GM19035 (cell line): Measurements from ENCODE around the gene SLC38A5.
"Not testable (repeated sequence)": the region's sequence is repeated elsewhere in the genome, so short reads cannot be mapped to it uniquely, and the experiment has no call there.

Experiments used
- ATAC-seq: cut with Tn5 transposase; IDR thresholded peaks from one replicate; pipeline ENCODE4 v1.9.1; 2021; ENCODE audit not compliant: unreplicated experiment

SLC38A5 gene

DNA sequence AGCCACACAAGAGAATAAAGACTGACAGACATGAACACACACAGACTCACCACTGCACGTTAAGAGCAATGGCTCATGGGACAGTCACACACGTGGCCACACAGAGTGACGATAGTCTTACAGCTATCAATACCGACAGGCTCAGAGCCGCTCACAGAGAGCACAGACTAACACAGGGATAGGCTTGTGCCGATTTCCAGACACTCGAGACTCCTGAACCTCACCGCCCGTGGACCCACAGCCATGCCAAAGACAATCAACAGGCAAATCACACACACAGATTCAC is 716 bp upstream of the SLC38A5 start:
- no peak for ATAC-seq

DNA sequence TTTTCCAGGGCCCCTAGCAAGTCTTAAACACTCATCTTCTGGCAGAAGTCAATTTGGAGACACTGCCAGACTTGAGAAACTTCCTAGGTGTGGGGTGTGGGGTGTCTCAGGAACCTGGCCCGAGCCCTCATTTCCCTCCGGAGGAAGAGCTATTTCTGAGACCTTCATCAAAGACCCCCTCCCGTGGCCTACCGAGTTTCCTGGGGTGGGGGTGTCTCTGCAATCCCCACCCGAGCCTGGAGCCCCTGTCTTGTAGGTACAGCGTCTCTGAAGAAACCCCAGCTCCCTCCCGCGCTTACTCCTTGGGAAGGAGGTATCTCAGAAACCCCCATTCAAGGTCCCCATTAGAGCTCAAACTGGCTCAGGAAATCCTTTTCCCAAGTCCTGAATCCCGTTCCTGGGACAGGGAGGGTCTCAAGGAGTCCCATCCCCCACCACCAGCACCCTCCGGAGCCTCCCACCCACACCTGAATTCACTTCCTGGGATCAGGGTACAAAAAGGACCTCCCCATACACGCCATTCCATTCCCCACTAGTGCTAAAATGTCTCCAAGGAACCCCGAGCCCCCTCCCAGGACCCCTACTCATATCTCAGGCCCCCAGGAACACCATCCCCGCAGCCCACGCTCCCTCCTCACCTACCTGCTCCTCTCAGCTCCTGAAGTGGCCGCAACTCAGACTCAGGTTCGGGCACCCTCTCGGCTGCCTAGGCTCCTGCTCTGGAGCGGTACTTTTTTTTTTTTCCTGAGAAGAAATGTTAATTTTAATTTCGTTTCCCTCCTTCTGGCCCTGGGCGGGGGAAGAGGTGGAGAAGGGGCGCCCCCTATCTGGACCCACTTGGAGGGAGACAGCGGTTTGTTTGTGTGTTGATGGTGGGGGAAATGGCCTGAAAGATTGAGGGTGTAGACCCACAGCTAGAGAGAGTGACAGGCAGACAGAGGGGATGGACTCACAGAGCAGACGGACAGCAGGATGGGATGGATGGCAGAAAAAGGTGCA is 1.1 kb downstream of the SLC38A5 start:
- no peak for ATAC-seq

DNA sequence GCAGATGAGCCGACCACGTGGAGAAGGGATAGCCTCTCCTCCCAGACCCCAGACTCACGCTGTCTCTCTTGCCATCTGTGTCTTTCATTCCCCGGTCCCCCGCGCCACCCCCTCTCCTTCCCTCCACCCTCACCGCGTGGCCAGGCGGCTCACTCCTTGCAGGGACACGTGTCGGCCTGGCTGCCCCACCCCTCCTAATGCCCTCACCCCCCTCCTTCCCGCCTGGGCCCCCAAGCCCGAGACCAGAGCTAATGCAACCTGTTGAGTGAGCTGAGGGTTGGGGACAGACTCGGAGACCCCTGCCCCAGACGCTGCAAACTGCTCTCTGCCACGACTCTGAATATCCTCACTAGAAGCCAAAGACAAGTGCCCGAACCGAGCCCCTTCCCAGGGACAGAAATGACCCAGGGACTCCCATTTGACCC is 1.8 kb downstream of the SLC38A5 start:
- no peak for ATAC-seq

DNA sequence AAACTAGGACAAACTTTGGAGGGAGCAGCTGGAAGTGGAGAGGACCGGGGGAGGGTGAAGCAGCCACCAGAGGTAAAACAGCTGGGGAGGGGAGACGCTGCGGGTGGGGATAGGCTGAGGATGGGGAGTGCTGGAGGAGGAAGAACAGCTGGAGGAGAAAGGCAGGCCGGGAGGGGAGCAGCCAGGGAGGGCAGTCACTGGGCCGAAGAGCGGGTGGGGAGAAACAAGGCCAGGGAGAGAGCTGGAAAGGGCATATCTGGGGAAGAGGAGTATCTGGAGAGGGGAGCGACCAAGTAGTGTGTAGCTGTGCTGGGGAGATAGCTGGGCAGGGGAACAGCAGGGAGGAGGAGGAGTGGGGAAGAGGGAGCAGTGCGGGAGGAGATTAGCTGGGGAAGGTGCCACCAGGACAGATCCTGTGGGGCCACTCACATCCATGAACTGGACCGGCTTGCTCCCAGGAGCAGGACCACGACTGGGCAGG is 2.7 kb downstream of the SLC38A5 start:
- no peak for ATAC-seq

DNA sequence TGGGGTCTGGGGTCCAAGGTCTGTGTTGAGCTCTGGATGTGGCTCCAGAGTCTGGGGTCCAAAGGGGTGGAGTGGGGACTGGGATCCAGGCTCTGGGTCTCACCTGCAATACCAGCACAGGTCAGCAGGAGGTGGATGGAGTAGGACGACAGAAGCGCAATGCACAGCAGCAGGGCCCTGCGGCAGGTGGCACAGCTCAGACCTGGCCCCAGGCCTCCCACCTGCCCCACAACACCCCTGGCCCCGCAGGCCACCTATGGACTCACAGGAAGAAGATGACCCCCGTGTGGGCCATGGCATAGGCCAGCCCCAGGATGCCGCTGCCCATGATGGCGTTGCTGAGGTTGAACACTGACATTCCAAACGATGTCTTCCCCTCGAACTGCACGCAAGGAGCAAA is 3.4 kb downstream of the SLC38A5 start:
- ATAC-seq, result no peak

DNA sequence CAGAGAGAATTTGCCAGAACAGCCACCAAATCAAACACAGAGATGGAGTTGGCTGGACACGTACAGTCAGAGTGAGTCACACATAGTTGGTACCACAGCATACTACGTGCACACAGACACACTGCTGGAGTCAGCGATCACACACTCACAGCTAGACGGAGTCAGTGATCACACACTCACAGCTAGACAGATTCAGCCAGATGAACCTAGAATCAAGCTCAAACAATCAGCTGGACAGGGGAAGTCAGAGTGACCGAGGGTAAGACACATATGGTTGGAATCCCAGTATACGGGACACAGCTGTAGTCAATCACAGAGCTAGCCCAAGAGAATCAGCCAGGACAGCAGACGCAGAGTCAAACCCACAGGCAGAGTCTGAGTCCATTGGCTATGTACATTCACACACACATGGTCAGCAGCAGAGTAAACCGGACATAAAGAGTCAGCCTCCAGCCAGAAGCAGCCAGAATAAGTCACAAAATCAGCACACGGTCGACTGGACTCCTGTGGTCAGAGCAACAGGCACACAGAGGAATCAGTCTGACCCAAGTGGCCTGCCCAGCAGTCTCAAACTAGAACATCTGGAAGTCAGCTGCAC is 4.6 kb downstream of the SLC38A5 start:
- no peak for ATAC-seq

DNA sequence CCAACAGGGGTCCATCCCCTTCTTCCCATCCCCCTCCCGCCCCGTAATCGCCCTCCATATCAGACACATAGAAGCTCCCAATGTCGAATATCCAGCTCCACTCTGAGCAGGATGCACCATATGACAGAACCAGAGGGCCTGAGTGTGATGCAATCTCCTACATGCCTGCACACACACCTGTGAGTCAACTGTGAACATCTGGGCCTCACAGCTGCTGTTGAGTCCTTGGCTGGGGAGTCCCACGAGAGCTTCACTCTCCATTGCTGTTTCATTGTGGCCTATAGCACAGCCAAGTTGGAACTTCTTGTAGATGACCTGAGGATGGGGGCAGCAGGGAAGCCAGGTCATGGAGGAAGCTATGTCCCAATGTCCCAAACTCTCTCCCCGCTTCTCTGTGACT is 8.2 kb downstream of the SLC38A5 start:
- ATAC-seq, result no peak

DNA sequence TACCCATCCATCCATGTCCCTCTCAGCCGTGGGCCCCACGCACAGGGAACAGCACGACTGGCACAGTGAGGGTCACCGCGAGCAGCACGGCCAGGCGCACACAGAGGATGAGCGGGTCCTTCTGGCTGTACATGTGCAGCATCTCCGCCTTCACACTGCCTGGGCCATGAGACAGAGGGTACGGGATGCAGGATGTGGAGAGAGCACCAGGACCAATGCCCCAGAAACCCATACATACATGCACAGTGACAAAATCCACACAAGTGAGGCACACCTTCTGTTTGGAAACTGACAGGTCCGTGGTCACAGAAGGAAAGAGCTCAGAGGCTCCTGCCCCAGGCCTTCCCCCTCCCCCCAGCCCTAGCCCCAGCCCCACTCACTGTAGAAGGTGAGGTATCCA is 9.5 kb downstream of the SLC38A5 start:
- ATAC-seq, result no peak

DNA sequence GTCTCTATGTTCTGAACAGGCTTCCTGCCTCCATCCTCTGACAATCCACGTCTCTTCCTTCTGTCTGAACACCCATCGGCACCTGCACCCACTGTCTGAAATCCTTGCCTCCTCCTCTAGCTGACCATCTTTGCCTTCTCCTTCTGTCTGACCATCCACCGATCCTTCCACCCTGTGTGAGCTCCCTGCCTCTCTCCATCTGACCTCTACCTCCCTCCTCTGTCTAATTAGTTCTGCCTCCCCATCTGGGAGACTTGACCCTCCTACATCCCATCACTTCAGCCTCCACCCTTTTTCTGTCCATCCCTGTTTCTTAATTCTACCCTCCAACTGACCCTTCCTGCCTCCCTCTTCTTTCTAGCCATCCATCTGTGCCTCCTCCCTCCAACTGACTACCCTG is 10.0 kb downstream of the SLC38A5 start:
- ATAC-seq, result no peak

DNA sequence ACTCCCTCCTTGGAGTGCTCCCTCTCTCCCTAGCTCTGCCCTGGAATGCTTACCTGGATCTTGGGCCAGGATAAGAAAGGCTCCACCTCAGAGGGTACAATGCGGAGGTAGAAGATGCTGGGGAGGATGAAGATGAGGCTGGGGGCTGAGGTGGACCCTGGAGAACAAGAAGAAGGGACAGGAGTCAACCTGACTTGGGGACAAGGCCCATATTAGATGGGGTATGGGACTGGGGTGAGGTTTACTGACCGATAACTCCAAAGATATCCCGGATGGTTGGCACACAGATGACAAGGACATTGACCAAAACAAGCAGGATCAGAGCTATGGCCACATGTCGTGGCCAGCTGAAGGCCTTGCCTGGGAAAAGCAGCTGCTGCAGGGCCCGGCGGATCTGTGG is 10.6 kb downstream of the SLC38A5 start:
- no peak for ATAC-seq

DNA sequence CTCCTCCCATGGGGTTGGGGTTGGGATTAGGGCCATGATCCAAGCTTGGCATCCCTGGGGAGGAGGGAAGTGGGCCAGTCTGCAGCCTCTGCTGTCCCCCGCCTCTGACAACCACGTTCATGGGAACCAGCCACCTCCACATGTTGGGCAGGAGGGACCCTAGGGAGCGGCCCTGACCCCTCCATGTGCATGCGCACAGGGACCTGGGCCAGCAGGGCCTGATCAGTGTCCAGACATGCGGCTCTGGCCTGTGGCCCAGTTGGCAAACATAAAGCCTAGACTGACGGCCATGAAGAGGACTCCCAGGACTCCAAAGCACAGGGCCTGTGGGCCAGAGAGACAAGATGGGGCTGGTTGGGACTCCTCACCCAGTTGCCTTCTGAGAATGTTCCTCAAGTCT is 11.3 kb downstream of the SLC38A5 start:
- no peak for ATAC-seq

DNA sequence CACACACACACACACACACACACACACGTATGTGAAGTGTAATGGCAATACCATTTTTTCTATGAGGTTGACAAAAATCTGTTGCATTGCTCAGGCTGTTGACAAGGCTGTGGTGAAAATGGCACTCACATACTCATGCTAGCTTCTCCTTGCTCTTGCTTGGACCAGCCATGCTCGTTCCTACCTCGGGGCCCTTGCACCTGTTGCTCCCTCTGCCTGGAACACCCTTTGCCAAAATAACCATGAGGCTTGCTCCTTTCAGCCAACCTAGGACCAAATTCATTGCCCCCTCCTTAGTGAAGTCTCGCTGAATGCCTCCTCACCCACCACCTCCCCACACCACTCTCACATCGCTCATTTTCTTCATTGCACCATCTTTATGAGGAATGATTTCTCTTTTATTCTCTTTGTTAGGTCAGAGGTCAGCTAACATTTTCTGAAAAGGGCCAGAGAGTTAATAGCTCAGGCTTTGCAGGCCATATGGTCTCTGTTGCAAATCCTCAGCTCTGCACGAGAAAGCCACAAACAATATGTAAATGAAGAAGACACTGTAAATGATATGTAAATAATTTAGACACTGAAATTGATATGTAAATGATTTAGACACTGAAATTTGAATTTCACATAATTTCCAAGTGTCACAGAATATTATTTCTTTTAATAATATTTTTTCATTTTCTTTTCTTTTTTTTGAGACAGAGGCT is 13.3 kb downstream of the SLC38A5 start:
- no peak for ATAC-seq

DNA sequence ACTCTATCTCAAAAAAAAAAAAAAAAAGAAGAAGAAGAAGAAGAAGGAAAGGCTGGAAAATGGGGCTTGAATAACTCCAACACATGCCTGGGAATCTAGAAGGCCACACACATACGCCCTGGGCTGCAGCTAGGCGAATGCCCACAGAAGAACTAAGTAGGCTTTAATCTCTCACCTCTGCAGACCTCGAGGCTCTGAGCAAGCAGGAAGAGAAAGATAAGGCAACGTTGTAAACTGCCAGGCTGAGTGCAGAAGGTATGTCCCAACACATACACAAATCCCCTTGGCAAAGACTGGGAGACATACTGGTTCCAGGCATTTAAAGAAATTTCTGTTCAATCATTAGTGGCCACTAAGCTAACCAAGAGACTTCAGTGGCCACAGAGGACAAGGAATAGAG is 18.4 kb downstream of the SLC38A5 start:
- no peak for ATAC-seq

DNA sequence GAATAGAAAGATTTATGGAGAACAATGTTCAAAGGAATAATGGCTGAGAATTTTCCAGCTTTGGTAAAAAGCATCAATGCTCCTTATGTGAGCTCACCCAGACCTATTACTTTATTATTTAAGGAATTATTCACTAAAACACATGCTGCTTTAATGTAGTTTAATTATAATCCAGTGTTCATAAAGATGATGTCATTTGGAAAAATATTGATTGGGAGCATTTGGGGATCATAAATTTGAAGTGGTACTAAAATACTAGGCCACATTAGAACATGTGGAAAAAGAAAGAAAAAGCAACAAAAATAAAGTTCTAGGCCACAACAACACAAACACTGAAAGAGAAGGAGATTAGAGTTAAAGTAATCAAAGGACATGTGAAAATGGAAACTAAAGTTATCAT is 20.0 kb downstream of the SLC38A5 start:
- no peak for ATAC-seq

DNA sequence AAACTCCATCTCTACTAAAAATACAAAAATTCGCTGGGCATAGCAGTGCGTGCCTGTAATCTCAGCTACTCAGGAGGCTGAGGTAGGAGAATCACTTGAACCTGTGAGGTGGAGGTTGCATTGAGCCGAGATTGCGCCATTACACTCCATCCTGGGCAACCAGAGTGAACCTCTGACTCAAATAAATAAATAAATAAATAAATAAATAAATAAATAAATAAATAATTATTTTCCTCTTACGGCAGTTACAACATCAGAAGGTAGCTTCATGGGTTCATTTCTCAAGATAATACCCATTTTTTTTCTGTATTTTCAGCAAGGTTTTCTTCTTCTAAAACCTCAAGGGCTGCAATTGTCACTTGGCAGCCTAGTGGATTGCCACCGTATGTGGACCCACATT is 22.9 kb downstream of the SLC38A5 start:
- ATAC-seq, result not testable (repeated sequence)

DNA sequence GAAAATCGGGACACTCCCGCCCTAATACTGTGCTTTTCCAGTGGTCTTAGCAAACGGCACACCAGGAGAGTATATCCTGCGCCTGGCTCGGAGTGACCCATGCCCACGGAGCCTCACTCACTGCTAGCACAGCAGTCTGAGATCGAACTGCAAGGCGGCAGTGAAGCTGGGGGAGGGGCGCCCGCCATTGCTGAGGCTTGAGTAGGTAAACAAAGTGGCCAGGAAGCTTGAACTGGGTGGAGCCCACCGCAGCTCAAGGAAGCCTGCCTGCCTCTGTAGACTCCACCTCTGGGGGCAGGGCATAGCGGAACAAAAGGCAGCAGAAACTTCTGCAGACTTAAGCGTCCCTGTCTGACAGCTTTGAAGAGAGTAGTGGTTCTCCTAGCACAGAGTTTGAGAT is 36.3 kb downstream of the SLC38A5 start:
- ATAC-seq, result not testable (repeated sequence)

DNA sequence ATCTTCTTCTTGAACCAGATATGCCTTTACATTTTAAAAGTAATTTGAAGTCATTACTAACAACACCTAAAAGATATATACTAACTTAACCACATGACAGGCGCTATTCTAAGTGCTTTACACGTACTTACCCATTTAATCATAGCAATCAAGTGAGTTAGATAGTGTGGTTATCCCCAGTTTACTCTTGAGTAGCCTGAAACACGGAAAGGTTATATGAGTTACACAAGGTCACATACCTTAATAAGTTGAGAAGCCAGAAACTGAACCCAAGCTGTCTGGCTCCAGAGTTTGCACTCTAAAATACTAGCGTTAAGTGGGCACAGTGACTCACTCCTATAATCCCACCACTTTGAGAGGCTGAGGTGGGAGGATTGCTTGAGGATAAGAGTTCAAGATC is 39.9 kb downstream of the SLC38A5 start:
- ATAC-seq, result not testable (repeated sequence)

DNA sequence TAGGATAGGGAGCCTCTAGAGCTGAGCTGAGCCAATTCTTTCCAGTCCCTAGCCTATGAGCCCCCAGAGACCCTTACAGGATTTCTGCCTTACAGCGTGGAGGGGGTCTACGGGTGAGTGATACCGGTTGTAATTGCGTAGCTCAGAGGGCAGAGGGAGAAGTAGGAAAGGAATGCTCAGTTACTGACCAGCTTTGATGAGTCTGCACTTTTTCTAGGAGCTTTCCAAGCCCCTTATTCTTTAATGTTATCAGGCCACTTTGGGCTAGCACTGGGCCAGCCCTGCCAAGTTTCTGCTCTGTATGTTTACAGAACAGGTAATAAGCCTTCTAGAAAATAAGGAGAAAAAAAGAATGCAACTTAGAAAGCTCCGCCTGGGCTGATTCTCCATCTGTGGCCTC is 40.5 kb downstream of the SLC38A5 start:
- not testable (repeated sequence) for ATAC-seq

DNA sequence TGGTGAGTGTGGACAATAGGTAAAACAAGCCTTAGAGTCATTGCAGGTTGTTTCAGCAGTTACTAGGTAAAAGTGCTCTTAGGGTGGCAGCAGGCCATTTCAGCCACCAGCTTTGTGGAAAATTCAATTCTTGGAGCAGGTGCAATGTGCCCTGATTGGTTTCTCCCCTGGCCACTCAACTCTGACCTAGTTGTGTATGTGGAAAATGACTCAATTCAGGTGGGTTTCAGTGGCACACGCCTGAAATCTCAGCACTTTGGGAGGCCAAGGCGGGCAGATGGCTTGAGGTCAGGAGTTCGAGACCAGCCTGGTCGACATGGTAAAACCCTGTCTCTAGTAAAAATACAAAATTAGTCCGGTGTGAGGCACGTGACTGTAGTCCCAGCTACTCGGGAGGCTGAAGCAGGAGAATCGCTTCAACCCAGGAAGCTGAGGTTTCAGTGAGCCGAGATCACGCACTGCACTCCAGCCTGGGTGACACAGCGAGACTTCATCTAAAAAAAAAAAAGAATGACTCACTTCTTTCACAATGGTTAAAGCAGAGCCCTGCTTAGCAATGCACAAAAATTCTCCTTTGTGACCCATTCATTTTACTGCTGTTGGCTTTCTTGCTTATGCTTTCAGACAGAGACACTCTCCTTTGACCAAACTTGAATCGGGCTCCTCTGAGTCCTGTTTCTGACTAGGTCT is 42.9 kb downstream of the SLC38A5 start:
- ATAC-seq, result not testable (repeated sequence)

DNA sequence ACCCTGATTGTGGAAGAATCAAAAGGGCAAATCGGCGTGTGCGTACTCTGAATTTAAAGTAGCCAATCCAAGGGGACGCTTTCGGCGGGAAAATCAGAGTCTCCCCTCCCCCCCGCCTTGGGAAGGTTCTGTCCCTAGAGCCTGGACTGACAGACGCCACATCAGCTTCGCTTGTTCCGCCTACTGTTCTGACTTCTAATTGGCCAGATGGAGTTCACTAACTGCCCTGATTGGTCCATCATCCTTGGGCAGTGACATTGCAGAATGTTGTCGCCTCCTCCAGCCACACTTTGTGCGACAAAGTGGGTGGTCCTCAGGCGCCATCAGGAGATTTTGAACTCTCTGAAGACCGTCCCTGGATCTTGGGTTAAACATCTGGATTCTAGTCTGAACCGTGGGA is 58.2 kb downstream of the SLC38A5 start, which contains the start of gene SSX4B:
TSS of gene SSX4B (minus strand) at position 101 of the 400 bp plus-strand sequence. CDS start 588 bp downstream, outside the sequence.
- not testable (repeated sequence) for ATAC-seq
